Astrocyte (in vitro differentiated cells and primary cell): ENCODE measurements around the gene ZNF526.

Experiments
- EZH2 ChIP-seq: IDR thresholded peaks from 2 replicates; pipeline ENCODE4 v1.6.1; 2012; ENCODE audit warnings: mild to moderate bottlenecking, low read length, inconsistent platforms; ENCODE audit not compliant: insufficient read depth
- TF ChIP-seq, protein P1 (sequence below): IDR thresholded peaks from 2 replicates; pipeline ENCODE4 v1.5.1; 2011; ENCODE audit warnings: low read depth, mild to moderate bottlenecking, inconsistent platforms, low read length, moderate library complexity; ENCODE audit not compliant: insufficient read depth

- TF ChIP-seq, protein P1, sequence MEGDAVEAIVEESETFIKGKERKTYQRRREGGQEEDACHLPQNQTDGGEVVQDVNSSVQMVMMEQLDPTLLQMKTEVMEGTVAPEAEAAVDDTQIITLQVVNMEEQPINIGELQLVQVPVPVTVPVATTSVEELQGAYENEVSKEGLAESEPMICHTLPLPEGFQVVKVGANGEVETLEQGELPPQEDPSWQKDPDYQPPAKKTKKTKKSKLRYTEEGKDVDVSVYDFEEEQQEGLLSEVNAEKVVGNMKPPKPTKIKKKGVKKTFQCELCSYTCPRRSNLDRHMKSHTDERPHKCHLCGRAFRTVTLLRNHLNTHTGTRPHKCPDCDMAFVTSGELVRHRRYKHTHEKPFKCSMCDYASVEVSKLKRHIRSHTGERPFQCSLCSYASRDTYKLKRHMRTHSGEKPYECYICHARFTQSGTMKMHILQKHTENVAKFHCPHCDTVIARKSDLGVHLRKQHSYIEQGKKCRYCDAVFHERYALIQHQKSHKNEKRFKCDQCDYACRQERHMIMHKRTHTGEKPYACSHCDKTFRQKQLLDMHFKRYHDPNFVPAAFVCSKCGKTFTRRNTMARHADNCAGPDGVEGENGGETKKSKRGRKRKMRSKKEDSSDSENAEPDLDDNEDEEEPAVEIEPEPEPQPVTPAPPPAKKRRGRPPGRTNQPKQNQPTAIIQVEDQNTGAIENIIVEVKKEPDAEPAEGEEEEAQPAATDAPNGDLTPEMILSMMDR, result no peak
- no peak for TF ChIP-seq EZH2
Observed at GRCh38 chr19:42252365-42253244, 32.5 kb downstream of the ZNF526 start.
